Measurements from ENCODE around the gene MXRA7. TPM values are rescaled to one million over a fixed set of nuclear protein-coding genes. Genes with fewer than 3 reads are reported as not detected.
"Not testable (repeated sequence)": the region's sequence is repeated elsewhere in the genome, so short reads cannot be mapped to it uniquely, and the experiment has no call there.

Gene MXRA7
- polyA plus RNA-seq, 4 donors: 93.8 to 121 (median 112) TPM

GRCh38 chr17:76716839-76717215, 6.1 kb upstream of the MXRA7 start:
- no peak for DNase-seq (ENCODE audit: low read depth in 4 of 4, low spot score in 3 of 4)

- no peak for DNase-seq (ENCODE audit: low read depth in 4 of 4, low spot score in 3 of 4)
These were observed 5.5 kb upstream of the MXRA7 start for GRCh38 chr17:76716146-76716838.

GRCh38 chr17:76715496-76715830, 4.7 kb upstream of the MXRA7 start:
- no peak for DNase-seq (ENCODE audit: low read depth in 4 of 4, low spot score in 3 of 4)

GRCh38 chr17:76714822-76715495, 4.2 kb upstream of the MXRA7 start:
- no peak for DNase-seq (ENCODE audit: low read depth in 4 of 4, low spot score in 3 of 4)

- DNase-seq (ENCODE audit: low read depth in 4 of 4, low spot score in 3 of 4): no peak
These were observed 3.6 kb upstream of the MXRA7 start for GRCh38 chr17:76714336-76714735.

GRCh38 chr17:76713765-76714164, 3.0 kb upstream of the MXRA7 start:
- no peak for DNase-seq (ENCODE audit: low read depth in 4 of 4, low spot score in 3 of 4)

GRCh38 chr17:76712321-76712720, 1.6 kb upstream of the MXRA7 start:
- not testable (repeated sequence) for DNase-seq (ENCODE audit: low read depth in 4 of 4, low spot score in 3 of 4)

GRCh38 chr17:76709951-76710862, 558 bp downstream of the MXRA7 start:
- DNase-seq (ENCODE audit: low read depth in 4 of 4, low spot score in 3 of 4): not testable (repeated sequence)

GRCh38 chr17:76709077-76709950, 1.5 kb downstream of the MXRA7 start:
- DNase-seq (ENCODE audit: low read depth in 4 of 4, low spot score in 3 of 4): no peak

GRCh38 chr17:76707985-76708807, 2.6 kb downstream of the MXRA7 start:
- DNase-seq (ENCODE audit: low read depth in 4 of 4, low spot score in 3 of 4): no peak

- no peak for DNase-seq (ENCODE audit: low read depth in 4 of 4, low spot score in 3 of 4)
These were observed 3.9 kb downstream of the MXRA7 start for GRCh38 chr17:76706817-76707216.

- DNase-seq (ENCODE audit: low read depth in 4 of 4, low spot score in 3 of 4): no peak
These were observed 6.0 kb downstream of the MXRA7 start for GRCh38 chr17:76704805-76705204.

GRCh38 chr17:76702941-76703637, 7.7 kb downstream of the MXRA7 start:
- DNase-seq (ENCODE audit: low read depth in 4 of 4, low spot score in 3 of 4): no peak

- DNase-seq (ENCODE audit: low read depth in 4 of 4, low spot score in 3 of 4): no peak
These were observed 8.7 kb downstream of the MXRA7 start for GRCh38 chr17:76702076-76702475.

- DNase-seq (ENCODE audit: low read depth in 4 of 4, low spot score in 3 of 4): no peak
These were observed 9.2 kb downstream of the MXRA7 start for GRCh38 chr17:76701471-76701967.

- no peak for DNase-seq (ENCODE audit: low read depth in 4 of 4, low spot score in 3 of 4)
These were observed 9.9 kb downstream of the MXRA7 start for GRCh38 chr17:76700617-76701470.

- DNase-seq (ENCODE audit: low read depth in 4 of 4, low spot score in 3 of 4): no peak
These were observed 10.5 kb downstream of the MXRA7 start for GRCh38 chr17:76700270-76700616.

GRCh38 chr17:76698466-76698977, 12.2 kb downstream of the MXRA7 start:
- not testable (repeated sequence) for DNase-seq (ENCODE audit: low read depth in 4 of 4, low spot score in 3 of 4)

All from left renal pelvis (tissue), 4 donors.